Fibroblast of skin of right biceps (primary cell): ENCODE measurements around the gene LILRA6.
"Not testable (repeated sequence)": the region's sequence is repeated elsewhere in the genome, so short reads cannot be mapped to it uniquely, and the experiment has no call there.

ENCODE experiments used
- DNase-seq: peaks from one replicate; pipeline ENCODE4 v3.0.0-alpha.2; 2013

Gene LILRA6

GRCh38 chr19:54206831-54207177, 35.8 kb downstream of the LILRA6 start:
- DNase-seq = no peak

GRCh38 chr19:54206030-54206830, 36.4 kb downstream of the LILRA6 start:
- DNase-seq = no peak

DNA sequence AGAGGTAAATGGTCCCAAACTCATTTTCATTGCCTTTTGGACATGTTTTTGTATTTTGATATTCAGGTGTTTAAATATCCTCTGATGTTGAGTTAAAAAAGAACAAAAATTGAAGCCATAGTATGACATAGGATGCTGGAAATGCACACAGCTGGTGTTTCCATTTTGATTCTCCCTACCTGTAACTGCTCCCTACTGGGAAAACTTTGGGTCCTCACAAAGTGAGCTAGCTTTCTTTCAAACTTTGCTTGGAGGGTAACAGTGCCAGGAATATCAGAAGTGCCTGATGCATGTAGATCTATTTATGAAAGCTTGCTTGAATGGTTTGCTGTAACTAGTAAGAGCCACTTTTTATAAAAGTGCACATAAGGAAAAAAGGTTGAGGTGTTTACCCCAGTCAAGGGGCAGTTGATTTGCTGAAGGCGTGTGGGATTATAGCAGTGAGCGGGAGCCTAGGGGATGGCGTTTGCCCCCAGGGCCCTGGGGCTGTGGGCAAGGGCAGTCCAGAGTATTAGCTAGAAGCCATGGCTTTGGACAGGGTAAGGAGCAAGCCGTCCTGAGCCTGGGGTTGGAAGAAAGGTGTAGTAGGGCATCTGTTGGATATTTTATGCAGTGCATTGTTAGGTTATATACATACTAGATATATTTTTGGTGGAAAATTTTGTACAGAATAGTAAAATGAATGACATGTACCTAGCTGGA, 37.7 kb downstream of the LILRA6 start:
- no peak for DNase-seq

GRCh38 chr19:54203151-54203611, 39.4 kb downstream of the LILRA6 start:
- no peak for DNase-seq

DNA sequence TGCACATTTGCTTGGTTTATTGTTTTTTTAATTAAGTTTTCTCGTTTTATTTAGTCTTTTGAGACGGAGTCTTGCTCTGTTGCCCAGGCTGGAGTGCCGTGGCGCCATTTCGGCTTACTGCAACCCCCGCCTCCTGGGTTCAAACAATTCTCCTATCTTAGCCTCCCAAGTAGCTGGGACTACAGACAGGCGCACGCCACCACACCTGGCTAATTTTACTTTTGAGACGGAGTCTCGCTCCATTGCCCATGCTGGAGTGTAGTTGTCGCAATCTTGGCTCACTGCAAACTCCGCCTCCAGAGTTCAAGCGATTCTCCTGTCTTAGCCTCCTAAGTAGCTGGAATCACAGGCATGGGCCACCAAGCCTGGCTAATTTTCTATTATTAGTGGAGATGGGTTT, 40.6 kb downstream of the LILRA6 start:
- no peak for DNase-seq

- no peak for DNase-seq
Measured at GRCh38 chr19:54201172-54201701, 41.4 kb downstream of the LILRA6 start.

GRCh38 chr19:54199401-54199800, 43.2 kb downstream of the LILRA6 start:
- DNase-seq = no peak

DNA sequence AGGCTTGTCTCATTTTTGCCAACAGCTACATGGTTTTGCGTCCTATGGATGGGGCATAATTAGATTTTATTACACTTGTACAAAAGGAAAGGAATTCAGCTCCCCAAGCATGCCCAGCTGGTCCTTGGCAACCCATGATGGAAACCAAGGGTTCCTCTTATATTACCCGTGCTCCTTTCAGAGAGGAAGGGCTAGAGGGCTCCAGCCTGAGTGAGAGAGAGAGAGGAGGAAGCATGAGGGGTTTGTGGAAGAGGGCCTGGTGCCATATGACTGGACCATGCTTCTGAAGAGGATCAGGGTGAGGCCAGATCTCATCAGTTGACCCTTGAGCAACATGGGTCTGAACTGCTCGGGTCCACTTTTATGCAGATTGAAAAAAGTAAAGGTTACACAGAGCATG, 45.5 kb downstream of the LILRA6 start:
- DNase-seq = no peak

DNA sequence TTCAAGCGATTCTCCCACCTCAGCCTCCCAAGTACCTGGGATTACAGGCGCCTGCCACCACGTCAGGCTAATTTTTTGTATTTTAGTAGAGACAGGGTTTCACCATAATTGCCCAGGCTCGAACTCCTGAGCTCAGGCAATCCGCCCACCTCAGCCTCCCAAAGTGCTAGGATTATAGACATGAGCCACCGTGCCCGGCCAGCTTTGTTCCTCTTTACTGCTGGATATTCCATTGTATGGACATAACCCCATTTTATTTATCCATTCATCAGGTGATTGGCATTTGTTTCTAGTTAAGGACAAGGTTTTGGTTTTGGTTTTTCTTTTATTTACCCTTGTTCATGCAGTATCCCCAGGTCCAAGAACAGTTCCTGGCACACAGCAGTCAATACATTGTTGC, 46.1 kb downstream of the LILRA6 start:
- DNase-seq = no peak

DNA sequence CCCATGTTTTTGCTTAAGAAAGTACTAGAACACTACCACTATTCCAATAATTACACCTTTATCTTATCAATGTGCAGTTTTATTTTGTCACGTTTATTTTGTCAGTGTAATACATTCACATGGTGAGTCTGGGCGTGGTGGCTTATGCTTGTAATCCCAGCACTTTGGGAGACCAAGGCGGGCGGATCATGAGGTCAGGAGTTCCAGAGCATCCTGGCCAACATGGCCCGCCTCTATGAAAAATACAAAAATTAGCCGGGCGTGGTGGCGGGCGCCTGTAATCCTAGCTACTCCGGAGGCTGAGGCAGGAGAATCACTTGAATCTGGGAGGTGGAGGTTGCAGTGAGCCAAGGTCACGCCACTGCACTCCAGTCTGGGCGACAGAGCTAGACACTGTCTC, 48.1 kb downstream of the LILRA6 start:
- DNase-seq = not testable (repeated sequence)

- DNase-seq = no peak
Measured at GRCh38 chr19:54193011-54193410, 49.6 kb downstream of the LILRA6 start.

DNA sequence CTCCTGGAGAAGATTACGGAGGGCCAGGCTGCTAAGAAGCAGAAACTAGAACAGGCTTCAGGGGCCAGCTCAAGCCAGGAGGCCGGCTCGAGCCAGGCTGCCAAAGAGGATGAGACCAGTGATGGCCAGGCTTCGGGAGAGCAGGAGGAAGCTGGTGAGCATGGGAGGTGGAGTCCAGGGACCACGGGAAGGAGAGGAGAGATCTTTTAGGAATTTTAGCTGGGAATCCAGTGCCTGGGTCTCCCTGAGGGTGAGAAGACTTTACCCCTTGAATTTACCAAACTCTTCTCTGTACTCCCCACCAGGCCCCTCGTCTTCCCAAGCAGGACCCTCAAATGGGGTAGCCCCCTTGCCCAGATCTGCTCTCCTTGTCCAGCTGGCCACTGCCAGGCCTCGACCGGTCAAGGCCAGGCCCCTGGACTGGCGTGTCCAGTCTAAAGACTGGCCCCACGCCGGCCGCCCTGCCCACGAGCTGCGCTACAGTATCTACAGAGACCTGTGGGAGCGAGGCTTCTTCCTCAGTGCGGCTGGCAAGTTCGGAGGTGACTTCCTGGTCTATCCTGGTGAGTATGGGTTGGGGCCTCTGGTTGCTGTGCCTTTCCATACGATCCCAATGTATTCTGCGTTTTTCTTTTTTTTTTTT, 50.7 kb downstream of the LILRA6 start:
- DNase-seq = no peak

DNA sequence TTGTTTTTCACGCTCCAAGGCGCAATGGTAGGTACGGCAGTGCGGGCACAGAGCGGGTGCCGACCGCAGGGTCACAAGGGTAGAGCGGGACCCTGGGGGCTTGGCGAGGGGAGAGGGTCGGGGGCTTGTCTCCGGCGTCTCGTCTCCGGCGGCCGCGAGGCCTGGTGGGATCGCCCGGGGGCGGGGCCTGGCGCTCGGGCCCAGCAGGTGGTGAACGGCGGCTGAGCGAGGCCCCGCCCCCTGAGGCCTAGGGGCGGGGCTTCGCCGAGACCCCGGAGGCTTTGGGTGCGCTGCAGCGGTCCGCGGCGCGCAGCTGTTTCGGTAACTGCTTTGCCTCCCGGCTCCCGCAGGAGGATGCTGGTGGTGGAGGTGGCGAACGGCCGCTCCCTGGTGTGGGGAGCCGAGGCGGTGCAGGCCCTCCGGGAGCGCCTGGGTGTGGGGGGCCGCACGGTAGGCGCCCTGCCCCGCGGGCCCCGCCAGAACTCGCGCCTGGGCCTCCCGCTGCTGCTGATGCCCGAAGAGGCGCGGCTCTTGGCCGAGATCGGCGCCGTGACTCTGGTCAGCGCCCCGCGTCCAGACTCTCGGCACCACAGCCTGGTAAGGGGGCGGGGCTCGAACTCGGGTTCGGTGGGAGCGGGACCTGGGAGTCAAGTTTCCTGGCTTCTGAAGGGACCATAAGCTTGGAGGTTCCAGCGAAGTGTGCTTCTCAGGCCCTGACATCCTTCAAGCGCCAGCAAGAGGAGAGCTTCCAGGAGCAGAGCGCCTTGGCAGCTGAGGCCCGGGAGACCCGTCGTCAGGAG, 51.4 kb downstream of the LILRA6 start, which contains the start of gene TSEN34:
Gene TSEN34 (plus strand): TSS at position 298 of the 800 bp plus-strand sequence. CDS start 57 bp downstream, at position 355.
- peak; percentile 81 for DNase-seq

GRCh38 chr19:54190503-54191010, 52.0 kb downstream of the LILRA6 start:
- DNase-seq = peak; percentile 99

- peak; percentile 100 for DNase-seq
Measured at GRCh38 chr19:54189735-54190502, 52.7 kb downstream of the LILRA6 start.

DNA sequence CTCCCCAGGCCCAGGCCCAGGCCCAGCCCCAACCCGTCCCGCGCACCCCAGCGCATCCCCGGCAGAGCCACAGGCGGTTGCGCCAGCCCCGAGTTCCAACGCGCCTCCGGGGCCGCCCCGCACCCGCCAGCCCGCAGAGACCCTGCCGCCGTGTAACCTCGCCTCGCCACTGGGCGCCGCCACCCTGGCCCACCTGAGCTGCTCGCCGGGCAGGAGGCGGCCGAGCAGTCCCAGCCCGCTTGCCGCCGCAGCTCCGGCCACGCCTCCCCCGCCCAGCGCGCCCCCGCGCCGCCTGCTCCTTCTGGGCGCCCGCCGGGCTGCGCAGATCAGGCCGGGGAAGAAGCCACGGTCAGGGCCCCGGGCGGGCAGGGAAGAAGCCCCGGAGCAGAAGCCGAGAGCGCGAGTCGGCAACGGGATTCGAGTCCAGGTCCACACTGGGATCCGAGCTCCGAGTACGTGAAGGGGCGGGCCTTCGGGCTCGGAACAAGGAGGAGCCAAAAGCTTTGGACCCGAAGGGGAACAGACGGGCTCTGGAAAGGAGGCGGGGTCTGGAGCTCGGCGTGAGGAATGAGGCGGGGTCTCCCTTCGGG, 53.4 kb downstream of the LILRA6 start, which contains the start of gene MBOAT7:
Gene MBOAT7 (minus strand): TSS at position 436 of the 590 bp plus-strand sequence. CDS start 1,072 bp downstream, outside the sequence.
- no peak for DNase-seq

- peak; percentile 76 for DNase-seq
Measured at GRCh38 chr19:54188215-54188871, 54.2 kb downstream of the LILRA6 start.

- DNase-seq = no peak
Measured at GRCh38 chr19:54186934-54187381, 55.6 kb downstream of the LILRA6 start.
